Renal pelvis (tissue), 4 donors: ENCODE data around the gene KIAA1328. TPM values are rescaled to one million over a fixed set of nuclear protein-coding genes. Genes with fewer than 3 reads are reported as not detected.
"Not testable (repeated sequence)": the region's sequence is repeated elsewhere in the genome, so short reads cannot be mapped to it uniquely, and the experiment has no call there.

Source experiments
- DNase-seq: peaks from one replicate; pipeline ENCODE4 v3.0.0-alpha.2; 2013
- polyA plus RNA-seq, 3 donors: library from polyadenylated mRNA; unstranded; fragments of 120-200 nt; gene quantifications; one replicate each; pipeline ENCODE4 v1.2.1, GENCODE V29; 2013; ENCODE audit not compliant: insufficient read length in 3 of 3

KIAA1328 gene
- polyA plus RNA-seq, 3 donors: 8.5 to 14.9 (median 12.1) TPM

- no peak for DNase-seq
Observed at GRCh38 chr18:37138456-37138855, 309.5 kb downstream of the KIAA1328 start.

- DNase-seq: no peak
Observed at GRCh38 chr18:37139876-37140275, 310.9 kb downstream of the KIAA1328 start.

- DNase-seq: no peak
Observed at GRCh38 chr18:37144921-37145320, 316.0 kb downstream of the KIAA1328 start.

GRCh38 chr18:37156330-37156942 is 327.5 kb downstream of the KIAA1328 start:
- no peak for DNase-seq

- peak; percentile 31 for DNase-seq
Observed at GRCh38 chr18:37160038-37160820, 331.3 kb downstream of the KIAA1328 start.

GRCh38 chr18:37161491-37161890 is 332.6 kb downstream of the KIAA1328 start:
- no peak for DNase-seq

- peak; percentile 30 for DNase-seq
Observed at GRCh38 chr18:37162551-37162950, 333.6 kb downstream of the KIAA1328 start.

- DNase-seq: no peak
Observed at GRCh38 chr18:37163119-37163518, 334.2 kb downstream of the KIAA1328 start.

- DNase-seq: no peak
Observed at GRCh38 chr18:37166491-37166890, 337.6 kb downstream of the KIAA1328 start.

GRCh38 chr18:37166966-37167365 is 338.0 kb downstream of the KIAA1328 start:
- DNase-seq: not testable (repeated sequence)

GRCh38 chr18:37170984-37171383 is 342.1 kb downstream of the KIAA1328 start:
- DNase-seq: no peak

- no peak for DNase-seq
Observed at GRCh38 chr18:37173384-37173783, 344.5 kb downstream of the KIAA1328 start.

- no peak for DNase-seq
Observed at GRCh38 chr18:37175727-37176620, 347.0 kb downstream of the KIAA1328 start.

- no peak for DNase-seq
Observed at GRCh38 chr18:37176621-37176934, 347.7 kb downstream of the KIAA1328 start.

- DNase-seq: no peak
Observed at GRCh38 chr18:37179384-37179783, 350.5 kb downstream of the KIAA1328 start.

- DNase-seq: no peak
Observed at GRCh38 chr18:37180086-37180485, 351.2 kb downstream of the KIAA1328 start.

- DNase-seq: no peak
Observed at GRCh38 chr18:37182340-37183135, 353.6 kb downstream of the KIAA1328 start.

GRCh38 chr18:37184209-37184868 is 355.4 kb downstream of the KIAA1328 start:
- DNase-seq: no peak

GRCh38 chr18:37188016-37188791 is 359.3 kb downstream of the KIAA1328 start:
- DNase-seq: no peak

- no peak for DNase-seq
Observed at GRCh38 chr18:37199741-37200140, 370.8 kb downstream of the KIAA1328 start.
